Thoracic aorta (tissue), 2 donors: ENCODE measurements around the gene SPO11. TPM values are rescaled to one million over a fixed set of nuclear protein-coding genes. Genes with fewer than 3 reads are reported as not detected.

ENCODE experiments used
- ATAC-seq: fragments of 150-250 bp; one replicate; pipeline ENCODE4 v1.8.0; 2017; ENCODE audit warnings: low read depth; ENCODE audit not compliant: insufficient number of reproducible peaks, low FRiP score
- DNase-seq: peaks from one replicate; pipeline ENCODE4 v3.0.0-alpha.2; 2020; ENCODE audit warnings: low spot score
- H3K27ac ChIP-seq, 2 donors: fragments of 200-600 bp; sonication (generic); 1 replicate in 1 of 2; 2 replicates in 1 of 2; pipeline ENCODE4 v1.5.1; 2016; ENCODE audit warnings: mild to moderate bottlenecking in 2 of 2, moderate library complexity in 2 of 2
- H3K27me3 ChIP-seq: fragments of 200-600 bp; sonication (generic); replicated peaks from 2 replicates; pipeline ENCODE4 v1.6.0; 2016; ENCODE audit warnings: mild to moderate bottlenecking; ENCODE audit not compliant: insufficient read depth
- H3K36me3 ChIP-seq: fragments of 200-600 bp; sonication (generic); one replicate; pipeline ENCODE4 v1.5.1; 2016
- H3K4me1 ChIP-seq, 2 donors: fragments of 200-600 bp; sonication (generic); 1 replicate in 1 of 2; 2 replicates in 1 of 2; pipeline versions ENCODE4 v1.5.1 to v1.6.0; 2016; ENCODE audit warnings: low read depth in 2 of 2, mild to moderate bottlenecking in 1 of 2; ENCODE audit not compliant: control insufficient read depth in 1 of 2
- H3K4me3 ChIP-seq: fragments of 200-600 bp; sonication (generic); 2 replicates; pipeline ENCODE4 v1.5.1; 2016; ENCODE audit warnings: mild to moderate bottlenecking
- H3K9me3 ChIP-seq: fragments of 200-600 bp; sonication (generic); 2 replicates; pipeline ENCODE4 v1.5.1; 2016
- total RNA-seq, 2 donors: library from RNA; depleted of rRNA; stranded (reverse); fragments of >200 nt; gene quantifications; one replicate each; pipeline versions ENCODE4 v1.1.0 to v1.2.3, GENCODE V29; 2016
- TF ChIP-seq, protein P1 (sequence below): fragments of 200-600 bp; sonication (generic); IDR thresholded peaks from one replicate; pipeline ENCODE4 v1.5.1; 2019; ENCODE audit warnings: antibody characterized with exemption

SPO11 gene
- total RNA-seq, 2 donors from 2014 or later: not detected

DNA sequence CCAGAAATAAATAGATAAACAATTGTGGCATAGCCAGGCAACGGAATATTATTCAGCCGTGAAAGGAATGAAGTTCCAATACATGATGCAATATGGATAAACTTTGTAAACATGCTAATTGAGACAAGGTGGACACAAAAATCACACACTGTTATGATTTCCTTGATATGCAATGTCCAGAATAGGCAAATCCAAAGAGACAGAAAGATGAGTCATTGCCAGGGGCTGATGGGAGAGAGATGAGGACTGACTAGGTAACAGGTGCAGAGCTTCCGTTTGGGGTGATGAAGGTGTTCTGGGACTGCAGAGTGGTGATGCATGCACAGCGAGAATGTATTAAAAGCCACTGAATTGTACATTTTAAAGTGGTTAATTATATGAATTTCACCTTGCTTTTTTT lies 31.1 kb upstream of the SPO11 start:
- Histone ChIP-seq H3K4me1 (no peaks in the 10 kb centered on the region), H3K27me3 (no peaks in the 10 kb centered on the region), H3K4me3 (no peak overlapping the region), H3K27ac (no peak overlapping the region), H3K9me3 (no peaks in the 10 kb centered on the region), H3K36me3 (no peaks in the 10 kb centered on the region)
- TF ChIP-seq, protein P1, sequence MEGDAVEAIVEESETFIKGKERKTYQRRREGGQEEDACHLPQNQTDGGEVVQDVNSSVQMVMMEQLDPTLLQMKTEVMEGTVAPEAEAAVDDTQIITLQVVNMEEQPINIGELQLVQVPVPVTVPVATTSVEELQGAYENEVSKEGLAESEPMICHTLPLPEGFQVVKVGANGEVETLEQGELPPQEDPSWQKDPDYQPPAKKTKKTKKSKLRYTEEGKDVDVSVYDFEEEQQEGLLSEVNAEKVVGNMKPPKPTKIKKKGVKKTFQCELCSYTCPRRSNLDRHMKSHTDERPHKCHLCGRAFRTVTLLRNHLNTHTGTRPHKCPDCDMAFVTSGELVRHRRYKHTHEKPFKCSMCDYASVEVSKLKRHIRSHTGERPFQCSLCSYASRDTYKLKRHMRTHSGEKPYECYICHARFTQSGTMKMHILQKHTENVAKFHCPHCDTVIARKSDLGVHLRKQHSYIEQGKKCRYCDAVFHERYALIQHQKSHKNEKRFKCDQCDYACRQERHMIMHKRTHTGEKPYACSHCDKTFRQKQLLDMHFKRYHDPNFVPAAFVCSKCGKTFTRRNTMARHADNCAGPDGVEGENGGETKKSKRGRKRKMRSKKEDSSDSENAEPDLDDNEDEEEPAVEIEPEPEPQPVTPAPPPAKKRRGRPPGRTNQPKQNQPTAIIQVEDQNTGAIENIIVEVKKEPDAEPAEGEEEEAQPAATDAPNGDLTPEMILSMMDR: no peak
- no peak for ATAC-seq
- no peak for DNase-seq

- H3K4me1 ChIP-seq: no peaks in the 10 kb centered on the region
- no peak for ATAC-seq
- DNase-seq: no peak
- TF ChIP-seq, protein P1: no peak
- H3K9me3 ChIP-seq: no peaks in the 10 kb centered on the region
- H3K27me3 ChIP-seq: no peaks in the 10 kb centered on the region
- H3K36me3 ChIP-seq: no peaks in the 10 kb centered on the region
- H3K27ac ChIP-seq: no peak overlapping the region
- H3K4me3 ChIP-seq: no peak overlapping the region
Observed at GRCh38 chr20:57301026-57301425, 28.6 kb upstream of the SPO11 start.

- DNase-seq (no peak), ATAC-seq (no peak)
- Histone ChIP-seq H3K4me3 (no peak overlapping the region), H3K9me3 (no peaks in the 10 kb centered on the region), H3K27me3 (no peaks in the 10 kb centered on the region), H3K27ac (no peak overlapping the region), H3K4me1 (no peaks in the 10 kb centered on the region), H3K36me3 (no peaks in the 10 kb centered on the region)
- TF ChIP-seq, protein P1: no peak
Observed at GRCh38 chr20:57306747-57307146, 22.9 kb upstream of the SPO11 start.

DNA sequence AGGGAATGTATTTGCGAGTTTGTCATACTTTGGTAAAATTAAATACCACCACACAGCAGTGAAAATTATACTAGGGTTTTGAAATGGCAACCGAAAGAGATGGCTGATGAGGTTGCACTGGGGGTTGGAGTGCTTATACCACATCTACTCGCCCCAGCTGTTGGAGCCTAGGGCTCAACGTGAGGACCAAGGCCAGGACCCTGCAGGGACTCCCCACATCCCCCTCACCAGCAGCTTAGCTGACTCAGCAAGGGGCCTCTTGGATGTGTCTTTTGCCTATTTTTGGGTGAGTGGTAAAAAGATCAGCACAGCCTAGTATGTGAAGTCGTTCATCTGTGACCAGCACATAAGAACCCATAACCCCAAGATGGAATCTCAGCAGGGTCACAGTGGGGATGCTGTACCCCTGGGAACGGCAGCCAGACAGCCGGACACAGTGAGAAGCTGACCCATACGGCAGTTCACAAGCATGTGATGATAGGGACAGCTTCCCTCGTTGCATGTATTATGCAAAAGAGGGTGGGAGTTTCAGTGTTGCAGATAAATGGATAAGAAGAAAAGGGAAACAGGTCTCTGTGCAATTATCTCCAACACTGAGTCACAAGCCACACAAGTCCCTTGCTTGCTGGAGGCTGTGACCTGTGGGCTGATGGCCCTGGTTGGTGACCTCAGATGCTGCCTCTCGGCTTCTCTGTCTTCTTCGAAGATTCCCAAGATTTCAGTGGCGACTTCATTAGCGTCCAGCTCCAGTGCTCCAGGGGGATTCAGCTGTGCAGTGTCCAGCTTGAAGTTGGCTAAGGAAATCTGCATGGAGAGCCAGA lies 20.9 kb upstream of the SPO11 start:
- no peaks in the 10 kb centered on the region for H3K4me1 ChIP-seq
- no peaks in the 10 kb centered on the region for H3K27me3 ChIP-seq
- no peak overlapping the region for H3K4me3 ChIP-seq
- H3K27ac ChIP-seq: no peak overlapping the region
- ATAC-seq (no peak), DNase-seq (no peak)
- no peaks in the 10 kb centered on the region for H3K9me3 ChIP-seq
- TF ChIP-seq, protein P1: no peak
- H3K36me3 ChIP-seq: no peaks in the 10 kb centered on the region

- H3K4me1 ChIP-seq: no peaks in the 10 kb centered on the region
- ATAC-seq (no peak), DNase-seq (no peak)
- no peaks in the 10 kb centered on the region for H3K36me3 ChIP-seq
- no peak overlapping the region for H3K4me3 ChIP-seq
- H3K27me3 ChIP-seq: no peaks in the 10 kb centered on the region
- no peaks in the 10 kb centered on the region for H3K9me3 ChIP-seq
- H3K27ac ChIP-seq: no peak overlapping the region
- TF ChIP-seq, protein P1: no peak
Observed at GRCh38 chr20:57309544-57310115, 20.0 kb upstream of the SPO11 start.
